ENCODE measurements around the gene CACNA2D1.

- TF ChIP-seq, protein P1, sequence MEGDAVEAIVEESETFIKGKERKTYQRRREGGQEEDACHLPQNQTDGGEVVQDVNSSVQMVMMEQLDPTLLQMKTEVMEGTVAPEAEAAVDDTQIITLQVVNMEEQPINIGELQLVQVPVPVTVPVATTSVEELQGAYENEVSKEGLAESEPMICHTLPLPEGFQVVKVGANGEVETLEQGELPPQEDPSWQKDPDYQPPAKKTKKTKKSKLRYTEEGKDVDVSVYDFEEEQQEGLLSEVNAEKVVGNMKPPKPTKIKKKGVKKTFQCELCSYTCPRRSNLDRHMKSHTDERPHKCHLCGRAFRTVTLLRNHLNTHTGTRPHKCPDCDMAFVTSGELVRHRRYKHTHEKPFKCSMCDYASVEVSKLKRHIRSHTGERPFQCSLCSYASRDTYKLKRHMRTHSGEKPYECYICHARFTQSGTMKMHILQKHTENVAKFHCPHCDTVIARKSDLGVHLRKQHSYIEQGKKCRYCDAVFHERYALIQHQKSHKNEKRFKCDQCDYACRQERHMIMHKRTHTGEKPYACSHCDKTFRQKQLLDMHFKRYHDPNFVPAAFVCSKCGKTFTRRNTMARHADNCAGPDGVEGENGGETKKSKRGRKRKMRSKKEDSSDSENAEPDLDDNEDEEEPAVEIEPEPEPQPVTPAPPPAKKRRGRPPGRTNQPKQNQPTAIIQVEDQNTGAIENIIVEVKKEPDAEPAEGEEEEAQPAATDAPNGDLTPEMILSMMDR (IDR thresholded peaks at IDR 0.05): no peak
- no peak for TF ChIP-seq POLR2A (IDR thresholded peaks at IDR 0.05)
Measured at GRCh38 chr7:82327898-82328297, 115.7 kb downstream of the CACNA2D1 start.
